GM12891 (cell line): ENCODE results near the gene PHLPP1.

Experiments
- POLR2A ChIP-seq: IDR thresholded peaks from 2 replicates; pipeline ENCODE4 v1.6.1; 2011; ENCODE audit warnings: low read depth, low read length, control low read depth
- SPI1 ChIP-seq: IDR thresholded peaks from 2 replicates; pipeline ENCODE4 v1.6.1; 2011; ENCODE audit warnings: low read depth, low read length, control low read depth
- TAF1 ChIP-seq: IDR thresholded peaks from 2 replicates; pipeline ENCODE4 v1.6.1; 2011; ENCODE audit warnings: low read depth, low read length, control low read depth

DNA sequence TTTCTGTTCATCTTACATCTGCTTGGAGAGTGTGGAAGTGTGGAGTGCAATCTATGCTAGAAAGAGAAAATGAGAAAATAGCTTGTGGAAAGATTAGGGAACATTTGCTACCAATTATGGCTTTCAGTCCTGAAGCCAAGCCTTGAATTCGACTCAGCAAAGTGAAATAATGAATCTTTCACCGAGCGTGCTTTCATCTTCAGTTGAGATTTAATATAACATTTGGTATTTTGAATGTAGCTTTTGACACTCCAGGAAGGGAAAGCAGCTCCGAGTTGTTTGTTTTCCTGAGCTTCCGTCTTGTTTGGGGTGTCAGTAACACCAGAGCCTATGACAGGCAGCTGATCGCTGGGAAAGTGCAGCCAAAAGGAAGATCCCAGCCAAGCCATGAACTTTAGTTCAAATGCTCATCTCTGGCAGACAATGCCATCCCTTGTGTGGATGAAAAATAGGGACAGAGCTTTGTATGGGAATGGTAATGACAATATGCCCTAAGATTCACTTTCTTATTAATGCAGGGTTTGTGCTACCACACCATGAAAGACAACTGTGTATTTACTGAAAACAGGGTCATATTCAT, 25.0 kb upstream of the PHLPP1 start:
- TF ChIP-seq POLR2A (no peak), SPI1 (no peak), TAF1 (no peak)
